Glomerular visceral epithelial cell (primary cell): ENCODE results near the gene TMEM132C.
"Not testable (repeated sequence)": the region's sequence is repeated elsewhere in the genome, so short reads cannot be mapped to it uniquely, and the experiment has no call there.

Source experiments
- DNase-seq: peaks from one replicate; pipeline ENCODE4 v3.0.0-alpha.2; 2016; ENCODE audit errors: extremely low spot score

TMEM132C gene

DNA sequence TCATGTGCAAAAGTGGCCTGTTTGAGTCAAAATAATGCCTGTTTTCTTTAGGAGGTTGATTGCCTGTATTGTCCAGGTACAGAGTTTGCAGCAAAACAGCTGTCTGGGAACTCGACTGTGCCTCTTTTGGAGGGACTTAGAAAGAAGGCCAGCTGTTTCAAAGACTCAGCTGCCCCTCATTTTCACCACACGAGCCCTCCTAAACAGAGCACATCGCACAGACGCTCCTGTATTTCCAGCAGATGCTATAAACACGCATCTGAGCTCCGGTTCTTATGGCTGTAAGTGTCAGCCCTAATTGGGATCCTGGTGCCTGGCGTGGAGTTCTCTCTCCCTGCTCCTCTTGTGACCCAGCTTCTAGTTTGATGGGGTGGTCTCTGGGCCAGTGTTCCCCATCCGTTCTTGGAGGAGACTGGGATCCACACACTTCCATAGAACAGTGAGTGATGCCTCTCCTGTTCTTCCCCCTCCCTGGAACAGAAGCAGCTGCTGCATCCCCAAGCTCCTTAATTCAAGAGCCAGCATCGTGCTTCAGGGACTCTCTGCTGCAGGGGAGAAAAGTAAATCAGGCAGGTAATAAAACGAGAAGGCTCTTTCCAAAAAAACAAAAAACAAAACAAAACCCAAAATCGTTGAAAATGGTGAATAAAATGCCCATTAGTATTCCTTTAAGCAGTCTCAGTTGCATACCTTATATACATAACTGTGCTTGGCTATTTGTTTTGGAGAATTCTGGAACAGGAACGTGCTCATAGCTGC is 287.8 kb downstream of the TMEM132C start:
- DNase-seq = no peak

DNA sequence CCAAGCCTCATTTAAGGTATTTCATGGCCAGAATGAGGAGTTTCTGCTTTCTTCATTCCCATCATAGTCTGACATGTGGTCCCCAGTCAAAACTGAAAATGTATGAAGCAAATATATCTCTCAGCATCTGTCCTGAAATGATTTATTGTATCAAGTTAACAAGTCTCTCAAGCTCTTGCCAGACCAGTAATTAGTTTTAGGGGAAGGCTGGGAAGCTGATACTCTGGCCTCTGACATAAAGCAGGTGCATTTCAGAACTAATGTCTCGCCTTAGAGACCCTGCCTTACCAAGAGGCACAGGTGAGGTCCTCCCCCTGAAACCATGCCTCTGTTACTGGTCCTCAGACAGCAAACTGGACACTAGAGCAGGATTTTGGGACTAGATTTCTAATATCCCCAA is 290.3 kb downstream of the TMEM132C start:
- no peak for DNase-seq

DNA sequence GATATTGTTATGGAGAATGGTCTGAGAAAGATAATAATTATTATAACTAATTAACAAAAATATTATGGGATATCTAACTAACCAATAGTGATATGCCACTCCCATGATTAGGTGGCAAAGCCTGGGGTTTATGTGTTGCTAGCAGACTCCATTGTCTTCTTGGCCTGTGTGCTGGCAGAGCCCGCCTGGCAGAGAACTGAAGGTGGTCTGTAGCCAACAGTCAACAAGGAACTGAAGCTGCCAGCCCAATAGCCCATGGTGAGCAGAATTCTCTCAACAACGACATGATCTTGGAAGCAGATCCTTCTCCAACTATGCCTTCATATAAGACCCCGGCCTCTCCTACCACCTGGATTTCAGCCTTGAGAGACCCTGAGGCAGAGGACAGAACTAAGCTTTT is 298.0 kb downstream of the TMEM132C start:
- DNase-seq = no peak

DNA sequence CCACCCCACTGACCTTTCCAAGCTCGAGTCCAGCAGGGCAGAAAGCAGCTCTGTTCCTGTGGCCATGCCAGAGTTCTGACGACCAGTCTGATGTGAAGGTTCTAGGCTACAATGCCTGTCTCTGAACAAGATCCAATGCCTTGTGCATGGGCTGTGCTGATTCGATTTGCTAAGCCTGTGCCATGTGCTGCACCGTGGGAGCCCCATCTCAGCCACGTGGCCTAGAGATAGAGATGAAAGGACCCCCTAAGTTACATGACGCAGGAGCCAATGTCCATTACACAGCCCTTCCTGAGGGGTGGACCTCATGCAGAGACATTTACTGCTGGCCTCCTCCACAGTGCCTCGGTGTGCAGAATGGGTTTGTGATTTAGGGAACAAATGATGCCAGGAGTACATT is 300.8 kb downstream of the TMEM132C start:
- no peak for DNase-seq

DNA sequence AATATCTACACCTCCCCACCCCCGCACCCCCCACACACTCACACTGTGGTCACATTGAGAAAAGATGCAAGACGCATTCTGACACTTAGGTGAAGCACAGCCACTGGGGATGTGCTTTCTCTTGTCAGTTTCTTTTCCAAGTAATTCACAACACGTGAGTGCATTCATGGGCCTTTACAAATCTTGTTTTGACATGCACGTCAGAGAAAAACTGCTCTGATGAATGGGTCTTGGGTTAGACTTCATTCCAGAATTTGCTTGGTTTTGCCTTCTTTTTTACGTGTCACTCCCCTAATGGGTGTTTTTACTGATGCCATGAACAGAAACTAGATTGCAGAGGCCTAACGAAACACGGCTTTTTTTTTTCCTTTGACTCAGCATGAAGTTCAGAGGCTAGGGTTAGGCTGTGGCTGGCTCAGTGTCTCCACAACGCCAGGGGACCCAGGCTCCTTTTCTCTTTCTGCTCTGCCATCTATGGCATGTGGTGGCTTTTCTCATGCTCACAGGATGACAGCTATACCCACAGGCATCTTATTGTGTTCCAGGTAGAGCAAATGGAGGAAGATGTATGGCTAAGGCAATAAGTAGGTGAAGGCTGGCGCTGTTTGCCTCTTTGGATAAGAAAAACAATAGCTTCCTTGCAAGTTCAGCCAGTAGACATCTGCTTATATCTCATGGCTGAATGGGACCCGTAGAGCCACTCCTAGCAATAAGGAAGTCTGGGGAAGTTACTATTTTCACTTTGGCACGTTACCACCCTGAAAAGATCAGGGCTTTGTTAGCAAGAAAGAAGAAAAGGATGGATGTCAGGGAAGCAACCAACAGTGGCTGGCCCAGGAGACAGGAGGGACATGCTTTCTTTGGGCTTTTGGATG is 303.5 kb downstream of the TMEM132C start:
- DNase-seq = no peak

DNA sequence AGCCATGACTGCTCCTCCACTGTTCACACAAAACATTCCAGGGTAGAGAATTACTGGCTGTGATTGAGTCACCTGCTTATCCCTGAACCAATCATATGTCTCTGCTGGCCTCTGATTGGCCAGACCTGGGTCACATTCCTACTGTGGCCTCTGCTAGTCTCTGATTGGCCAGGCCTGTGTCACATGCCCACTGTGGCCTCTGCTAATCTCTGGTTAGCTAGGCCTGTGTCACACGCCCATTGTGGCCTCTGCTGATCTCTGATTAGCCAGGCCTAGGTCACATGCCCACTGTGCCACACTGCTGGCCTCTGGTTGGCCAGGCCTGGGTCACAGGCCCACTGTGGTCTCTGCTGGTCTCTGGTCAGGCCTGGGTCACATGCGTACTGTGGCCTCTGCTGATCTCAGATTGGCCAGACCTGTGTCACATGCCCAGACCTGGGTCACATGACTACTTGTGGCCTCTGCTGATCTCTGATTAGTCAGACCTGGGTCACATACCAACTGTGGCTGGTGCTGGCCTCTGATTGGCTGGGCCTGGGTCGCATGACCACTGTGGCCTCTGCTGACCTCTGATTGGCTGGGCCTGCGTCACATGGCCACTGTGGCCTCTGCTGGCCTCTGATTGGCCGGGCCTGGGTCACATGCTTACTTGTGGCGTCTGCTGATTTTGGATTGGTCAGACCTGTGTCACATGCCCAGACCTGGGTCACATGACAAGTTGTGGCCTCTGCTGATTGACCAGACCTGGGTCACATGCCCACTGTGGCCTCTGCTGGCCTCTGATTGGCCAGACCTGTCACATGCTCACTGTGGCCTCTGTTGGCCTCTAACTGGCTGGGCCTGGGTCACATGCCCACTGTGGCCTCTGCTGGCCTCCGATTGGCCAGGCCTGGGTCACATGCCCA is 305.2 kb downstream of the TMEM132C start:
- no peak for DNase-seq

DNA sequence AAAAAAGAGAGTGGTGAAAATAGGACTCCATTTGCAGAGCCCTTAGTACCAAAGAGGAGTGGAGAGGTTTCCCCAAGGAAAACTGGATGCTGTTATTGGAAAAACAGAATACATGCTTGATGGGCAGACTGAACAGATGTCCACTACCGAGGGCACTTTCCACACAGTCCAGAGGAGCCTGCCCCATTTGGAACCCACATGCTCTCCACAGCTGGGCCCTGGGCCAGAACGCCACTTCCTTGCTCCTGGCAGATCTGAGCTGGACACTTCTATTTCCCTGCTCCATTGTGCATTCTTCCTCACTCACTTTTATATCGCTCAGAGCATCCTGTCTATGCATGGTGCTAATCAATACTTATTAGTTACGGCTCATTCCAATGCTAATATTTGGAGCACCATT is 306.9 kb downstream of the TMEM132C start:
- DNase-seq = no peak

DNA sequence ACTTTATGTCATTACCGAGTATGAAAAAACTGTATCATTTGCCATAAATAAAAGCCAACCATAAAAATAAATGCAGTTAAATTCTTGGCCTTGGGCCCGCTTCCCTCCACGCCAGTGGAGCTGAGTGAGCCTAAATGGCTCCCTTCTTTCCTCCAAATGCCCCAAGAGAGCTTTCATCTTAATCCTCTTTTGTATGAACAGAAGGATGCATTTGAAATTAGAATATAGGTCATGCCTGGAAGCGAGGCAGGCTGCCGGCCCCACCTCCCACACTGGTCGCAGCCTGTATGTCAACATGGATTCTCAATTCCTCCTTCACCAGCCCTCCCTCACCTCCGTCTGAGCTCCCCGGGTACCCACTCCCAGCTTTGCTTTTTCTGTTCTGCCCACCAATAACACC is 311.1 kb downstream of the TMEM132C start:
- DNase-seq = no peak

DNA sequence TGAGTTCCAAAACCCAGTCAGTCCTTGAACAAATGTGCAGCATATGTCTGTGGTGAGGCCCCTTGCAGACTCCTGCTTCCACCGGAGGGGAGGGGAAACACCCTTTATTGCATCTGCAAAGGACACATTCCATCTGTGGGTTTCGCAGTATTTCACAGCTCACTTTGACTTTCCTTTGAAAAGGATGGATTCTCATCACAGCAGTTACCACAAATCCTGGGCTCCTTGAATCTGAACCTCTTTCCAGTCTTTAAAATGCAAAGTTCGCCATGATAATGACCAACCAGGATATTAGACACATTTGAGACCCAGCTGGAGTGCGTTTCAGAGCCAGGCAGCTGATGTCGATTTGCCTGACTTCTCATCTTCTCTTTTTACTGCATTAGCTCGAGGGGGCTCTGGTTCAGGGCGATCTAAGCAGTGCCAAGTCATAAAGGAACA is 314.4 kb downstream of the TMEM132C start:
- no peak for DNase-seq

DNA sequence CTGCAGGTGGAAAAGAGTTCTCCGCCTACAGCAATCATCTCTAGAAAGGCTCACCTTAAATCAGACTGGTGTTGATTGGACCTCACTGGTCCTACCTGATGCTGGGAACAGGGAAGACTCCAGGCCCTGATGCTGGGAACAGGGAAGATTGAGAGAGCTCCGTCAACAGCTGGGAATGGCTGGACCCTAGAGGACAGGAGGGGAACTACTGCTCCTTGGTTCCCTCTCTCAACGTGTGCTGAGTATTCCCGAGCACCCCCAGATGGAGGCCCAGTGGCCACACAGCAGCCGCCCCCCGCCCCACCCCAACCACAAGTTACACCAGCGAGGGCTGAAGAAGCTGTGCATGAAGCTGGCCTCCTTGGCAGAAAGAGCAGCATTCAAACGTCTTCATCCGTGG is 316.5 kb downstream of the TMEM132C start:
- DNase-seq = no peak

DNA sequence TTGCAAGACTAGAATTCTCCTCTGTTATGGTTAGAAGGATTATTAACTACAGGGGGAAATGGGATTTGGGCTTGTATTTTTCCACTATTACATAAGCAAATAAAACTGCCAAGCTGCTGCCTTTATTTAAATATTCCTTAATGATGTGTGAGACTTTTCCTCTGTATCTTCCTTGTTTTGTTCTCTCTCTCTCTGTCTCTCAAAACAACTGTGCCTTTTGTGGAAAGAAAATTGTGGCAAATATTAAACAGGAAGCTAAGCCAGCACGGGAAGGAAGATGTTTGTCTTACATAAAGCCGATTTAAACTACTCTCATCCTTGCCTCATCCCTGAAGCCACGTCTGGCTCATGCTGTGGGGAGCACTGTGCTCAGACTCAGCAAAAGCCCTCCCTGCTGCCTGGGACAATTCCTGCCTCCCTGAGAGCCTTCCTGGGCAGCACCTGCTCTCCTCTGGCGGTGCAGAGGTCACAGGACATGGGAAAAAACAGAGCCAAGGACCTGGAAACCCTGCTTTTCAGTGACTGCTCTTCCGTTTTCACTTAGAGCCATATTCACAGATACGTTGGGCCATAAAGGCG is 319.6 kb downstream of the TMEM132C start:
- no peak for DNase-seq

DNA sequence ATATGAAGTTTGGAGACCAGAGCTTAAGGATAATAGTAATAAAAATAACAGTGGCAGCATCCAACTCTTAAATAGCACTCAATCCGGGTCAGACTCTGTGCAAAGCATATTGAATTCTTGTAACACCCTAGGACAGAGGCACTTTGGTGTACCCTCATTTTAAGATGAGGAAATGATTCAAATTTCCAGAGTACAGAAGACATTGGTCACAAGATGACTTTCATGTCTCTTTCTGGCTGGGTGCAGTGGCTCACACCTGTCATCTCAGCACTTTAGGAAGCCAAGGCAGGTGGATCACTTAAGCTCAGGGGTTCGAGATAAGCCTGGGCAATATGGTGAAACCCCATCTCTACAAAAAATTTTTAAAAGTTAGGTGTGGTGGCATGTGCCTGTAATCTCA is 320.9 kb downstream of the TMEM132C start:
- no peak for DNase-seq

DNA sequence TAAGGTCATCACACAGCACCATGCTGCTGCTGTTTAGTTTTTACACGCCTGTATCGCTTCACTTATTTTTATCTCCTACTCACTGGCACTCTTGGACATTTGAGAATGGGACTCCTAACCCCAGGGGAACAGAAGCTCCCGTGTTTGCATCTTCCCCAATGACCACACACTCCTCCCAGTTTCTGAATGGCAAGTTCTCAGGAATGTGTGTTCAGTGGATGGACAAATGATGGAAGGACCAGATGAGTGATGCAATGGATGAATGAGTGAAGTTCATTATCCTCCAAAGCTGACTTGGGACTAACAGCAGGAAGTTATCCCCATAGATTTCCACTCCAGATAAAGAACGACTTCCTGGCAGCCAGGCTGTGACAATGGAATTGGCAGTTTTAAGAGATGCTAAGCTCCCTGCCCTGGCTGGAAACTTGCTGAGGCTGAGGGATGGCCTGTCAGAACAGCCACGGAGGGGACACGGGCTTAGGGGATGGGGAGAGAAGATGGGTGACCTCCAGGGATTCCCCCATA is 325.3 kb downstream of the TMEM132C start:
- no peak for DNase-seq

DNA sequence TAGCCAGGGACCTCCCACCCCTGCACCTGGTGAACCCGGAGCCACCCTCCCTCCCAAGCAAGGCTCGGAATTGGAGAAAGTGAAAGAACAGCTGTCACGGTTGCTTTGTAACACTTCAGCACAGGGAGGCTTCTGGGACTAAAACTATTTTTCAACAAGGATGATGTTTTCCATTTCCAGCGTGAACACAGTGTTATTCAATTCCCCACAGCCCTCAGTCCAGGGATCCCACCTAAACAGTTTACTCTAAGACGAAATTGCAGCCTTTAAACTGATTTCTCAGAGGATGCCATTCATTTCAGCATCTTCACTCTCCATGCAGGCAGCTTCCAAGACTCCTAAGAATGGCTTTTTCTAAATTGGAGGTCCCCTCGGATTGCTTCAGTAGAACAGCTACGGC is 327.6 kb downstream of the TMEM132C start:
- DNase-seq = no peak

DNA sequence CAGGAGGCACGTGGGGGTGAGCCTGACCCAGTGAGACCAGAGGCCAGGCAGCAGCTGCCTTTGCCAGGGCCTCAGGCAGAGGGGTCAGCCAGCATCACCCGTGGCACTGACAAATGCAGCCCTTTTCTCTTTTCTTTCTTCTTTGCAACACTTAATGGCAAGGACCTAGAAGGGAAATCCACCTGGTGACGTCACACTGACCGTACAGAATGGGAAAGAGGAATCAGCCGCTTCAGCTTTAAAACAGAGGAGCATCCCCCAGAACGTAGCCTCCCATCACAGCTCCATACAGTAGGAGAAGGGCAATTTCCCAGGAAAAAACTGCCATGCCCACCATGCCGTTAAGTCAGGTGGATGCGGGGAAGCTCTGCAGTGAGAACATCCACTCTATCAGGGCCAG is 328.6 kb downstream of the TMEM132C start:
- no peak for DNase-seq

DNA sequence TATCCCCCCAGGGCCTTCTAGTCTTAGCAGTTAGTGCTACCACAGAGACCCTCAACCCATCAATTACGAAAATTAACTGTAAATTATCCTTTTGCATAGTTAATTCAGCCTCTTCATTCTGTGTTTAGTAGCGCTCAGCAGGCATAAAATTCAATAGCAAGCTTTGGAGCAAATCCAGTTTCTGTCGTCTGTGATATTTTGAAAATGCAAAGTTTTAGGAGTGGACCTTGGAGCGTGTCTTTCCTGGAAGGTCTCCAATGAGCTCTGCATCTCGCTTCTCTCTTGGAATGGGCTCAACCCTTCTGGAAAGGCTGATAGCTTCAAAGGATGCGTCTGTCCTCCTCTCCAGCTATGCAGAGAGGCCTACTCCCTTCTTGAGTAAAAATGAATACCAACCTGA is 333.9 kb downstream of the TMEM132C start:
- no peak for DNase-seq

DNA sequence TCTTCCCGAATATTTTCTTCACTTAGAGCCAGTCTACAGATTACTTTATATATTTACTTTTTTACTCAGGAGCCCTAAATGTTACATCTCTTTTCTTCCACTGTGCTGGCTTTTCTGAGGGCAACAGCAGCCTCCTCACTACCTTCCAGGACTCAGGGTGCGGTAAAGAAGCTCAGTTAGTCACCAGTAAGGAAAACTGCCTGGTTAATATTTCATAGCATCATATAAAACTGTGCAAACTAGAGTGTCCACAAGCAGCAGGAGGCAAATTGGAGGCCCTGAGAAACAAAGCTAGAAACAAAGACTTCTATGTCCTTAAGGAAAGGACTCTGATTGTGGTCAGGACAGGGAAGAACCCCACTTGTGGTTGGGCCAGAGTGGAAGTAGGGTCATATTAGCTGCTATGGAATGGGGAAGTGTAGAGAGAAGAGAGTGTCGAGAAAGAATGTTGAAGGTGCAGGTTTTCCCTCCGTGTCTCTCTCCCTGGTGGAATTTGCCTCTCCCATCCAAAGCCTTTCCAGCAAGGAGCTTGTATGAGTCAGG is 336.7 kb downstream of the TMEM132C start:
- no peak for DNase-seq

DNA sequence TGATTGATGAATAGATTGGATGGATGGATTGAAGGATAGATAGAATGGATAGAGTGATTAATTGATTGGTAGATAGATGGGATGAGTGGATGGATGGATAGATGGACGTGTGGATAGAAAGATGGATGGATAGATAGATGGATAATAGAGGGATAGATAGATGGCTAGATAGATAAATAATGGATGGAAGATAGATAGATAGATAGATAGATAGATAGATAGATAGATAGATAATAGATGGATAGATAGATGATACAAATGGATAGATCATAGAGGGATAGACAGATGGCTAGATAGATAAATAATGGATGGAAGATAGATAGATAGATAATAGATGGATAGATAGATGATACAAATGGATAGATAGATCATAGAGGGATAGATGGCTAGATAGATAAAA is 337.2 kb downstream of the TMEM132C start:
- DNase-seq = not testable (repeated sequence)

DNA sequence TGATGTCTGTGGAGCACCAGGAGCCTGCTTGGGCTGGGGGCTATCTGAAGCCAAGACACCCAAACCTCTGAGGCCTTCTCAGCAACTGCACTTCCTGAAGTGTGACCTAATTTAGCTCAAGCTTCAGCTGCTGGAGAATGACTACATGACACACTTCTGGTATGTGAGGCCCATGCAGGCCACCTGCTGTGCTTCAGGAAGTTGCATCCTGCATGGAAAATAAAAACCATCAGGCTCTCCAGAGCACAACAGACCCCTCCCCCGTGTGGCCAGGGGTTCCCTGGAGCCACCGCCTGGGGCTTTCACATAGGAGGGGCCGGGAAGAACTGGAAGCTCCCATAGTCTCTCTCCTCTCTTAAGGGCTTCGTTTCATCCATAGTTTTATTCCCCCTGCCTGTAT is 339.1 kb downstream of the TMEM132C start:
- DNase-seq = no peak

DNA sequence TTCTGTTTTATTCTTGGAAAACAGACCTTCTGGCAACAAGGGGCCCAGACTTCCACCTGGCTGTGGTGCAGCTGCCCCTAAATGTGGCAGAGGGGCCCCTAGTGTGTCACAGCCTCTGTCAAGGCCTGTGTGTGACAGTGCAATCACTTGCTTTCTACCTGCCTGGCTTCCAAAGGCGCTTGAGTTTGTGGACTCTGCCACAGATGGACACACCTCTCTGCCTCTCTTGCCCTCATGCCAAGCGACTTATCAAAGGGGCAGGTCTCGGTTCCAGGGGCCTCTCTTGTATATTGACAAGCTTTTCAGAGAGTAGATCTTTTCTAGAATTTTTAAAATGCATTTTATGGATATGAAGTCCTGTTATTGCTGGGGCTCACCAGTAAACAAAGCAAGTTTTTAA is 339.6 kb downstream of the TMEM132C start:
- DNase-seq = no peak

DNA sequence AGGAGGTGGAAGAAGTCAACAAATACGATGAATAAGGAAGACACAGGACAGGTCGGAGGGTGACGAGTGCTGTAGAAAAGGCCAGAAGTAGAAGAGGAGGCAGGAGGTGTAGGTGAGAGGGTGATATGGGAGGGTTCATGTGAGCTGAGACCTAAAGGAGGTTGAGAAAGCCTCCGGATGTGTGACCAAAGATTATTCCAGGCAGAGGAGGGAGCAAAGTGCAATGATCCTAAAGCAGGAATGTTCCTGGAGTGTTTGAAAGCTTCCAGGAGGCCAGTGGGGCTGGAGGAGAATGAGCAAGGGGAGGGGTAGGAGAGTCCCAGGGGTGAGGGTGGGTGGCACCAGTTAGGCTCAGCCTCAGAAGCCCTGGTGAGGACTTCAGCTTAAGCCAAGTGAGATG is 340.0 kb downstream of the TMEM132C start:
- DNase-seq = no peak
